ENCODE results near the gene RABGEF1.

GRCh38 chr7:66771795-66772194 lies 31.3 kb downstream of the RABGEF1 start:
- TF ChIP-seq CTCF (IDR thresholded peaks at IDR 0.05; ENCODE audit: insufficient read depth, low read depth, low read length) (no peak), EZH2 (IDR thresholded peaks at IDR 0.05; ENCODE audit: insufficient read depth, low read length) (no peak)

Measured in astrocyte (in vitro differentiated cells and primary cell).